GM19239 (cell line): ENCODE data around the gene GPS2.
"Not testable (repeated sequence)": the region's sequence is repeated elsewhere in the genome, so short reads cannot be mapped to it uniquely, and the experiment has no call there.

Source experiments
- DNase-seq: peaks from one replicate; pipeline ENCODE4 v3.0.0; 2011; ENCODE audit warnings: low spot score; ENCODE audit not compliant: insufficient read length
- FAIRE-seq: peaks from 2 replicates; lab custom pipeline; 2011; peaks lifted over from hg19 to GRCh38; lab: Jason Lieb, UNC

Gene GPS2

DNA sequence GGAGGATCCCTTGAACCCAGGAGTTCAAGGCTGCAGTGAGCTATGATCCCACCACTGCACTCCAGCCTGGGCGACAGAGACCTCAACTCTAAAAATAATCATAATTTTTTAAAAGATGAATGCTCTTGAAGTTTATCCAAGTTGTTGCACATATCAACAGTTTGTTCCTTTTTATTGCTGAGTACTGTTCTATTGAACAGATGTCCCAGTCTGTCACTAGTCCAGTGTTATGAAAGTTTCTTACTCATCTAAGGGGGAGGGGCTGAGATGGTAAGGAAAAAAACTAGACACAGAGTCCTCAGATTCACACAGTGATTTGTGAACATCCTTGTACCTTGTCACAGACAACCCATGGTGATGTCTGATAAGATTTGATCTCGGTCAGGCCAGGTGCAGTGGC lies 25.0 kb upstream of the GPS2 start:
- DNase-seq (no peak), FAIRE-seq (no peak)

DNA sequence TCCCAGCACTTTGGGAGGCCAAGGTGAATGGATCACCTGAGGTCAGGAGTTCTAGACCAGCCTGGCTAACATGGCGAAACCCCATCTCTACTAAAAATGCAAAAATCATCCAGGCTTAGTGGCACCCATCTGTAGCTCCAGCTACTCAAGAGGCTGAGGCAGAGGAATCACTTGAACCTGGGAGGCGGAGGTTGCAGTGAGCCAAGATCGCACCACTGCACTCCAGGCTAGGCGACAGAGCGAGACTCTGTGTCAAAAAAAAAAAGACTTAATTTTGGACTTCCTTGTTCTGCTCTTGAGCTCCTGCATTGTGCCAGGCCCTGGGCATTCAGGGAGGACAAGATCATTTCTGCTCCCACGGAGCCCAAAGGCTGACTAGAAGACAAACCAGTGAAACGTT lies 22.4 kb upstream of the GPS2 start:
- not testable (repeated sequence) for DNase-seq, FAIRE-seq

DNA sequence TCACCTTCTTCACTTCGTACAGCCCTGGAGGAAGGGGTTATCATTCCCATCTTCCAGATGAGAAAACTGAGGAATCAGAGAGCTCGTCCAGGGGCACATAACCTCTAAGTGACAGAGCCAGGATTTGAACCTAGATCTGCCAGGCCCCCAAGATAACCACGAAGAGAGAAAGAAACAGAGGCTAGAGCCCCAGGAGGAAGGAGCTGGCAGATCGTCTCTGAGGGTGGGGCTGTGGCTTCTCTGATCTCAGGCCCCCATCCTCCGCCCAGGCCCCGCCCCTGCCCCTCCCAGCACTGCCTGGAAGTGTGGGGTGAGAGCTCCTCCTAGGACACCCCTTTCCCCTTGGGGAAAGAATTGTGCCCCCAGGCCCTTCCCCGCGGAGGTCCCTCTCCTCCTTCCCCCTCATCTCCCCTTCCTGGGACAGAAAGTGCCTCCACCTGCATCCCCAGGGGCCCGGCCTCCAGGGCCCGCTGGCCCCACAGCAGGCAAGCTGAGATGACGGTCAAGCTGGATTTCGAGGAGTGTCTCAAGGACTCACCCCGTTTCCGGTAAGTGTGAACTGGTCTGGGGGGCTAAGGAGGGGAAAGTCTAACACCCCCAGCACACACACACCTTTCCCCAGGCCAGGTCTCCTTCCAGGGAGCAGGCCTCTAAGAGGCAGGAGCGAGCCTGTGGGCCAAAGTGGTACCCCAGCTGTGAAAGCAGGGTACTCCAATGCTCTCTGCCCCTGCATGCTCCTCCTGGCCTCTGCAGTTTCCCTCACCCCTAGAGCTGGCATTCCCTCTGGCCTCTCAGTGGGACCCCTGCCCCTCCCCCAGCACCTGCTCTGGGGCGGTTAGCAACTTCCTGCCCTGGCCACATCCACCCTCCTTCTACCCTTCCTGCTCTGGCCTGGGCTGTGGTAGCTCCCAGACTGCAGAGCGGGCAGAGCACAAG lies 21.3 kb upstream of the GPS2 start, which contains the start of gene ACAP1:
ACAP1 (plus strand) TSS at position 290 of the 936 bp plus-strand sequence; CDS start at position 496, 206 bp downstream.
- peak; percentile 97 for FAIRE-seq
- peak; percentile 65 for DNase-seq

DNA sequence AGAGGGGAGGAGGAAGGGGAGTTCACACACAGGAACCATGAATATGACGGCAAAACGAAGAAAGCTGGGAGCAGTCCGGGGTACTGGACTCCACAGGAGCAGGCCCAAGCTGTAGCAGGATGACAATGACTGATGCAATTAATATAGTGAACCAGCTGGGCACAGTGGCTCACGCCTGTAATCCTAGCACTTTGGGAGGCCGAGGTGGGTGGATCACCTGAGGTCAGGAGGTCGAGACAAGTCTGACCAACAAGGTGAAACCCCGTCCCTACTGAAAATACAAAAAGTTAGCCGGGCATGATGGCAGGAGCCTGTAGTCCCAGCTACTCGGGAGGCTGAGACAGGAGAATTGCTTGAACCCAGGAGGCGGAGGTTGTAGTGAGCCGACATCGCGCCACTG lies 20.6 kb upstream of the GPS2 start:
- FAIRE-seq, DNase-seq: not testable (repeated sequence)

DNA sequence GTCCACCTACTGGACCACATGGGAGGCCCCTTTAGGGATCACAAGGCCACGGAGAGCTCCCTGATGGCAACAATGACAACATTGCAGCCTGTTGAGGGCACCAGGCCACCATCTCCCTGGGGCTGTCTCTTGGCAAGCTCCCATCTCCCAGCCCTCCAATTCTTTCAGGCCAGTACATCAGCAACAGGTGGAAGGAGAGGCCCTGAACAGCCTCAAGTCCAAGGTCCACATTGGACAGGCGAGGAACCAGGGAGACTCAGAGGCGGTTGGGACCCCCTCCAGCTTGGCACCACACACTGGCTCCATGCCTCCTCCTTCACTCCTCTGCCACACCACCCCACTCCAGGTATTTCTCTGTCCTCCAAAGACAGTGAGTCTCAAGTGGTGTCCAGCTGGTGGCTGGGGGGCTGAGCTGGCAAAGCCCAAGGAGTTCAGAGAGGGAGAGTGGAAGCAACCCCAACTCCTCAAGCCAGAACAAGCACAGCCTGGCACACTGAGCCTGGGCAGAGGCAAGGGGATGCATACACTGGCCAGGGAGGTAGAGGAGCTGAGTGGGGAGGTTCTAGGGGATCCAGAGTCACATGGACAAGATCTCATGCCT lies 19.9 kb upstream of the GPS2 start:
- DNase-seq (no peak), FAIRE-seq (no peak)

DNA sequence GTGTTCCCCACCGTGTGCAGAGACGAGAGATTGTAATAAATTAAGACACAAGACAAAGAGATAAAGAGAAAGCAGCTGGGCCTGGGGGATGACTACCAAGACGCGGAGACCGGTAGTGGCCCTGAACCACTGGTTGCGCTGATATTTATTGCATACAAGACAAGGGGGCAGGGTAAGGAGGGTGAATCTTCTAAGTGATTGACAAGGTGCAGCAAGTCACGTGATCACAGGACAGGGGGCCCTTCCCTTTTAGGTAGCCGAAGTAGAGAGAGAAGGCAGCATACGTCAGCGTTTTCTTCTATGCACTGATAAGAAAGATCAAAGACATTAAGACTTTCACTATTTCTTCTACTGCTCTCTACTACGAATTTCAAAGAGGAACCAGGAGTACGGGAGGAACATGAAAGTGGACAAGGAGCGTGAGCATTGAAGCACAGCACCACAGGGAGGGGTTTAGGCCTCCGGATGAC lies 17.5 kb upstream of the GPS2 start:
- FAIRE-seq: peak; percentile 66
- DNase-seq: not testable (repeated sequence)

DNA sequence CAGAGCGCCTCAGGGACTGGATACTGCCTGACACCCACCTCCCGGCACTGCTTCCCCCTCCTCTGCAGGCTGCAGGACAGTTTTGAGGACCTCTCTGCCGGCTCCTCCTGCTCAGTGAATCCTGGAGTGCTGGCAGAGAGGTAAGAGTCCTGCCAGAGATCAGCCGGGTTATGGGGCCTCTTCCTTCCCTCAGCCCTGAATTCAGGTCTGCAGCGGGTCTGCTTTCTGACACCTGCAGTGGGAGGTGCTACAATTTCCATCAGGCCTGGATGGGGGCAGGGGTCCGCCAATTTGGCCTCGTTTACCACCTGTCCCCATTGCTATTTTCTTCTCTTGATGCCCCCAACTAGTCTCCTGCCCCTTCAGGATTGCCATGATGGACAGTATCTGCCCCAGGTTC lies 17.0 kb upstream of the GPS2 start:
- FAIRE-seq (no peak), DNase-seq (no peak)

DNA sequence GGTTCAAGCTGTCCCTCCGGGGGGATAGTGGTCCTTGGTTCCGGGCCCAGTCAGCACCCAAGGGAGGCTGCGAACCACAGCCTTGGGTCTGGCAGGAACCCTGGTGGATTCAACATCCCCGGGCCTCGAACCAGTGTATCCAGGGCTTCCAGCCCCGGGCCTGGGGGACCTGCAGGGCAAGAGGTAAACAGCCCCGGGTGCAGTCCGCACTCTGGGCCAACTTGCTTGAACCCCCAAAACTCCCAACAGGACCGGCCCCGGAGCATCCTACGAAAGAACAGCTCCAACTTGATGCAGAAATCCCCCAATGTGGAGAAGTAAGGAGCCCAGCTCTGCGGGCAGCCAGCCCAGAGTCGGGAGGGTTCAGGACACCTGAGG lies 15.5 kb upstream of the GPS2 start:
- FAIRE-seq: no peak

DNA sequence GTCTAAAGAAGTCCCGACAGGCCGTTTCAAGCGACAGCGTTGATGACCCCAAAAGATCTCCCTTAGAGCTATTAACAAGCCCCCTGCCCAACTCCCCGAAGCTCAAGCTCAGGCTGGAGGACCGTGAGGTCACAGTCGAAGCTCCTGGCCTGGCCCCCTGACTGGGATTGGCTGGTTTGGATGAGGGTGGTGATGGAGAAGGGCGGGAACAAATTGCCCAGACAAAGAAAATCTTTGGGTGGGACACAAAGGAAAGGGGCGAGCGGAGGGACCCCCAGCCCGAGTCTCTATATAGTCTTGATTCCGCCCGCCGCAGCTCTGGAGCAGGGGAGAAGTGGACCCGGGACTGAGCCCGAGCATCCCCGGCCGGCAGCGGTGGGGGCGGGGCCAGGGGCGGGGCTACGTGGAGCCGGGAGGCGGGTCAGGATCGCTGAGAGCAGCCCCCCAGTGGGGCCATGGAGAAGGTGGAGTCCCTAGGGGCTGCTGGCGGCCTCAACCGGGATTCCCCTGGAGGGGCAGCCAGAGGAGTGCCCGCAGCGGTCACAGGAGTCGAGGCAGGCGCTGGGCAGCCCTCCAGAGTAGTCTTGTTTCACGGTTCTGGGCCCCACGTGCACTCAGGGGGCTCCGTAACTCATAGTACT lies 15.0 kb upstream of the GPS2 start:
- FAIRE-seq: no peak

More for the DNA sequence above, 15.5 kb upstream of the GPS2 start:
- DNase-seq: no peak

DNA sequence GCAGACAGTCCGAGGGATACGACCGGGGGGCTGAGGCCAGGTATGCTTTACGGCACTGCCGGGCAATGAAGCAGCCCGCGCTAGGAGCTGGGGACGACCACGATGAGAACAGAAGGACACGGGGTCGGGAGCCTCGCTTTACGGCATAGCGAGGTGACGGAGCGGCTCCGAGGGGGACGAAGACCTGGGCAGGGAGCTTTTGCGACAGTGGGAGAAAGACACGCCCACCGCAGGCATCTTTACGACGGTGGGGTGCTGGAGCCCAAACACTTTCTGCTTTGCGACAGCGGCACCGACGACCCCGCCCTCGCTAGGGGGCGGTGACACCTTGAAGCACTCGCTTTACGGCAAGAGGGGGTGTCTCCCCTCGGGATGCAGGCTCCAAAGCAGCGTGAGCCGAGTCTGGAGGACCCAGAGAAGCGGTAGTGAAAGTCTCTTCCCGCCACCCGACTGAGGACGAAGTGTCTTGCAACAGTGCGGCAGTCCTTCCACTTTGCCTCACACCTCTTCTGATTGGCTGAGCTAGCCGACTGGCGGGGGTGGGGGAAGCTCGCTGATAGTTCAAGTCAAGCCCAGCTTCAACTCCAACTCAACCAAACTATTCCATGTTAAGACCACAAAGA lies 14.3 kb upstream of the GPS2 start:
- FAIRE-seq (peak; percentile 98), DNase-seq (peak; percentile 96)

More for the DNA sequence above, 15.0 kb upstream of the GPS2 start:
- peak; percentile 61 for DNase-seq

DNA sequence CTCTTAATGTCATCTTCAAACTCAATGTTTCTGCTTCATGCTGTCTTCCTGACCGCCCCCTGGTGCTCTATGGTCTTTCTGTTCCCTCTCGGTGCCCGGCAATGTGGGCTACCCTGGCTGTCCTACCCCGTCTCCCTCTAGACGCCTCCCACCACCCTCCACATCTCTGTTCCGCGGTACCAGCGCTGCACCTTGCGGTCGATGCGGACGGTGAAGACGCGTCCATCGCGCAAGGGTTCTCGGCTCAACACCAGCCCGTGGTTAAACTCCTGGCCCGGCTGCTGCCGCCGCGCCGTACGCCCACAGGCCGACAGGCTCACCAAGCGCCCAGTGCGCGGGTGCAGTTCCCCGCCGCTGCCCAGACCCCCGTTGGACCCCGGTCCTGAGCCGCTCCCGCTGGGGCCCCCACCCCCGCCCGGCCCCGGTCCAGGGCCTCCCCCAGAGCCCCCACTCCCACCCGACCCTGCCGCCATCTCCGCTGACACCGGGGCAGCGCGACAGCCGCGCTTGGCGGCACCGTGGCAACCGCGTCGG lies 13.7 kb upstream of the GPS2 start, which contains the start of gene NEURL4:
NEURL4 (minus strand) TSS at position 496 of the 534 bp plus-strand sequence; CDS start at position 473, 23 bp downstream.
- FAIRE-seq (no peak), DNase-seq (no peak)

DNA sequence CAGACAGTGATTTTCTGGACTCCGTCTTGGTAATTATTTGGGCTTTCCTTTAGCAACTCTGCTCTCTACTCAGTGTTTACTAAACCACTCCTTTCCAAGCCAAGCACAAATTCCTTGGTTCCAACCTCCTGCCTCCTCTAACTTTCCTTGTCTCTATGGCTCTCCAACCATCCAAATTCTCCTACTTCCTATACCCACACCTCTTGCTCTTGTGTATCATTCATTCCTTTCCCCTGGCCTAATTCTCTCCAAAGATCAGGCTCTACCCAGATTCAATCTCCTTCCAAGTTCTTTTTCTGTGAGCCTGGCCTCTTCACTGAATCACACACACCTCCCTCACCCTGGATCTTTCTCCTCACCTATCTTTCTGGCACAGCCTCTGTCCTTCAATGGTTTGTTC lies 12.8 kb upstream of the GPS2 start:
- DNase-seq (no peak), FAIRE-seq (no peak)

DNA sequence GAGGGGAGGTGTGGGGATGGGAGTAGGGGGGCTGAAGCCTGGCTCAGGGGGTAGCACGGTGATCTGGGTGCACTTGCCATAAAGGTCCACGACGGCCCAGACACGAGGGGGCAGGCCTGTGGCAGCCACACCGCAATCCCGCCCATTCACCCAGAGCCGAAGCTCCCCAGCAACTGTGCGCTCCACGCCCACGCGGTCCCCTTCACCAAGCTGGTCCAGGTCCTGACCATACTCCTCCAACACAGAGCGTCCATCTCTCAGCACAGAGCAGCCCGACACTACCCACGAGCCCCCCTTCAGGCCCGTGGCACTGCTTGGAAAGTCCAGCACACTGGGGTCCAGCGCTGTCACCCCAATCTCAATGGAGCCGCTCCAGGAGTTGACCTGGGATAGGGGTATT lies 12.3 kb upstream of the GPS2 start:
- FAIRE-seq: no peak

DNA sequence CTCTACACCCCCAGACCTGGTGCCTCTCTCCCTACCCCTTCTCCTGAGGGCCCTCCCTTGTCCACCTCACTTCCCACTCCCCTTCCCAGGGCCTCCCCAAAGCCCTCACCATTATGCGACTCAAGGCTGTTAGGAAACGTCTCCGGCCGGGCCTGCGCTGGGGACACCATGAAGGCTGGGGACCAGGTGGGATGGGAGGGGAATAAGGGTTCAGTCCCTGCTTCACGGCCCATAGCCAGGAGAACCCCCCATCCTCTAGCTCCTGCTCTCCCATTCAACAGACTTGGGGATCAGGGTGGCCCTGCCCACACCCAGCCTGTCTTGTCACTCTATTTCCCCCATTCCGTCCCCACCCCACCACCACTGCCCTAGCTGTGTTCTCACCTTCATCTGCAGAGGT lies 11.9 kb upstream of the GPS2 start:
- FAIRE-seq (no peak), DNase-seq (no peak)

More for the DNA sequence above, 12.3 kb upstream of the GPS2 start:
- no peak for DNase-seq

DNA sequence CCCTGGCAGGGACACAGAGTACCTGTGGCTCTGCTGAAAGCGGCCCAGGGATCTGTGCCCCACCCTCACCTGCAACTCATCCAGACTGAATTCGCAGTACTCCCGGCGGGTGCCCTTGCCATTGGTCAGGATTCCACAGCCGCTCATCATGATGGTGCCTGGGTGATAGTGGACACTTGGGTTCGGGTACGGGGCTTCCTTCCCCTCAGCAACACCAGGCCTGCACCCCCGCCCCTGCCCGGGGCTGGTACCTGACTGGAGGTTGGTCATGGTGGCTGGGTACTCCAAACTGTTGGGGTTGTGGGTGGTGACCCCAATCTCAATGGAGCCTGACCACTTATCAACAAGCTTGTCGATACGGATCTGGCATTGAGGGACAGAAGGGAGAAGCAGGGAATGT lies 11.0 kb upstream of the GPS2 start:
- no peak for DNase-seq
- no peak for FAIRE-seq

DNA sequence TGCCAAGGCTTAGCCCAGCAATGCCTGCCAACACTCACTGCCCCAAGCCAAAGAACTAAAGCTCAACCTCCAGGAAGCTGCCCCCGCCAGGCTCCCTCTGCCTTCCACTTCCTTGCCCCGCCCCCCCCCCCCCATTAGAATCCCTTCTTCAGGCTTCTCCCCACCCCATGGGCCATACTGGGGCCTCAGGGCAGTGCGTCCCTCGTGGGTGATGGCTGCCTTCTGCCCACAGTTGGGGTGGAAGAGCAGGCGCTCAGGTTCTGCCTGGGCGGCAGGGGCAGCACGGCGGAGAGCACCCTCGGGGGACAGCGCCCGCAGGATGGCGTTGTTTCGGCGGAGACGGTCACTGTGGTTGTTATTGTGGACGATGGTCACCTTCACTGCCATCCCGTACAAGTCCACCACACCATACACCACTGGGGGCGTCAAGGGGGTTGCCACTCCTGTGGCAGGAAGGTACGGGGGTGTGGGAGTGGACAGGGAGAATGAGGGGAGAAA lies 9.9 kb upstream of the GPS2 start:
- DNase-seq: no peak
- FAIRE-seq: no peak

DNA sequence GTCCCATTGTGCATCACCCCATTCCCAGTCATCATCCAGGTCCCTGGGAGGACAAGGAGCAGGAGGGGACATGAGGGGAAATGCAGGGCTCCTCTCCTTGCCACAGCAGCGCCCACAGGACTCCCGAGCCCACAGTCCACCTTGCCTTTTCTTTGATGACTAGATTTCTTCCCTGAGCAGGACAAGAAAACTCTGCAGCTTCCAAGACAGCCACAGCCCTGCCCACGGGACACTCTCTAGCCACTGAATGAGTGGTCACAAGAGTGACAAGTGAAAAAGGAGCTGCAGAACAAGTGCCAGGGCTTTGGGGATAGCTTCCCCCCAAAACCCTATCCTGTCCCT lies 9.2 kb upstream of the GPS2 start:
- FAIRE-seq (no peak), DNase-seq (no peak)

DNA sequence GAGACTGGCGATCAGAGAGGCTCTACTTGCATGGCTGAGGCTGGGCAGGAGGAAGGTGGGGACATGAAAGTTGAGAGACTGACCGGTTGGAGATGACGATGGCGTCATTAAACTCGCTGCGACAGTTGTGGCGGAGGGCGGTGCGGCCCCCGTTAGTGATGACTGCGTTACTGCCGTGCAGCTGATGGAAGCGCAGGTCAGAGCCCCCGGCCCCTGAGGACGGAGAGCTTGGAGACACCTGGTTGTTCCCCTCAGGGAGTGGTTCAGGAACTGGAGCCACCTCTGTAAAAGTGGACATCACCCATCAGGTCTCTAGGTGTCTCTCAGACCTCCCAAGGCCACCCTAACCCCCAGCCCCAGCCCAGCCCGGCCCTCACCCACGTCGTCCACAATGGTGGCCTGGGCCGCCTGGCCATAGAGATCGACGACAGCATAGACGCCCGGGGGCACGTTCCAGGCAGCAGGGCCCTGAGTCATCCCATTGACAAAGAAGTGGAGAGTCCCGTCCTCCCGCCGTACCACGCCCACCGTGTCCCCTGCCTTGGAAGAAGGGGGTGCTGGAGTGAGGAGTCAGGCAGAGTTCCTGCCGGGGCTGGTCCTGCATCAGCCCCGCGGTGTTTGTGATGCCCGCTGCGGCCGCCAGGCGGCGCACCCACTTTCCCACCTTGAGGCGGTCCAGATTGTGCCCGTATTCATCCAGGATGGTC lies 8.7 kb upstream of the GPS2 start:
- FAIRE-seq (peak; percentile 68), DNase-seq (peak; percentile 74)

DNA sequence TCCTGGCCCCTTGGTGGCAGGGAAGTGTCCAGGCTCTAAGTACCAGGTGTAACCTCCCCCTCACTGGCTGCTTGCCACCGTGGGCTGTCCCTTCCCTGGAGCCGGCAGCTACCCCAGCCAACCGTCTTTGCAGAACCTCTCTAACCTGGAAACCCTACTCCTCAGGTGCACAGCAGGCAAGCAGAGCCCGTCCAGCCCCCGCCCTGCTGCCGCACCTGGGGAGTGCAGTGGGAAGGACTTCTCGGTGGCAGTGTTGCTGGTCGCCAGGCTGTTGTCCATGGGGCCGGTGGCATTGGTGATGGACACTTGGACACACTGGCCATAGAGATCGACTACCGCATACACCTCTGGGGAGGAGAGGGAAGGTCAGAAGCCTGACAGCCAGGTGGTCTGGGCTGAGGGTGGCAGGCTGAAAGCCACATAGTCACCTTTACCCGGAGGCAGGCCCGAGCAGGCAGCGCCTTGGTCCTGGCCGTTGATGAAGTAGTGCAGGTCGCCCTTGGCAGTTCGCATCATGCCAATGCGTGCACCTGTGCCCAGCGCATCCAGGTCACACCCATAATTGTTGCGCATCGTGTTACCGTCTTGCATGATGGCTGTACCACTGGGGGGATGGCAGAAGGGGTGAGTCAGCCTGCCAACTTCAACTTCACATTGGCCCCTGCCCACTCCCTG lies 7.5 kb upstream of the GPS2 start:
- FAIRE-seq (no peak), DNase-seq (no peak)
